ENCODE results near the gene DHRS3. TPM values are rescaled to one million over a fixed set of nuclear protein-coding genes. Genes with fewer than 3 reads are reported as not detected.

Gene DHRS3
- total and polyA plus RNA-seq, 2 donors (not counting 1 experiment from before 2014, with no cell fraction given), result 0.37 TPM

DNA sequence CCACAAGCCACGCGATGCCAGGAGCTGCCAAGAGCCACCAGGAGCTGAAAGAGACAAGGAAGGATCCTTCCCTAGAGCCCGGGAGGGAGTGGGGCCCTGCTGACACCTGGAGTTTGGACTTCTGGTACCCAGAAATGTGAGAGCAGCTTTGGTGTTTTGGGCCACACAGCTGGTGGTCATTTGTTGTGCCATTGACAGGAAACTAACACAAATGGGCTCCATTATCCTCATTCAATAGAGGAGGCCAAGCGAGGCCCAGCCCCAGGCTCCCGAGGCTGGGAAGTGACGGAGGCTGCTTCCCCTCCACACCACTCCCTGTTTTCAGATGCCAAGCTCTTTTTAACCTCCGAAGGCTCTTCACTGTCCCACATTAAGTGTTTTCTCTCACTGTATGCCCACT is 25.5 kb downstream of the DHRS3 start:
- Mint-ChIP-seq H3K9me3 (ENCODE audit: insufficient read depth) (no peaks in the 10 kb centered on the region), H3K4me1 (peaks cover 11% of the 10 kb centered on the region), H3K4me3 (no peak overlapping the region), H3K27ac (no peak overlapping the region), H3K27me3 (peaks cover 31% of the 10 kb centered on the region)
- Histone ChIP-seq H3K9me3 (ENCODE audit: control extremely low read depth in 1 of 3, control insufficient read depth in 2 of 3, insufficient read depth in 1 of 3, low read length in 2 of 3) (no peaks in the 10 kb centered on the region), H2AFZ (ENCODE audit: insufficient read depth, low read depth, low read length, poor library complexity, severe bottlenecking) (no peak overlapping the region), H3K9ac (ENCODE audit: low read length) (no peak overlapping the region), H3K4me3 (ENCODE audit: control extremely low read depth in 1 of 5, extremely low read depth in 1 of 5, insufficient read depth in 1 of 5, low read depth in 2 of 5, low read length in 4 of 5) (no peak overlapping the region), H3K79me2 (ENCODE audit: control insufficient read depth, insufficient read depth, low read length) (no peaks in the 10 kb centered on the region), H3K27me3 (replicated peaks in 1 of 4; ENCODE audit: control extremely low read depth in 1 of 4, control insufficient read depth in 3 of 4, insufficient read depth in 4 of 4, low read length in 3 of 4) (peaks cover 0 to 27% (median 6%) of the 10 kb centered on the region in 4 experiments), H3K36me3 (replicated peaks in 1 of 2; ENCODE audit: control extremely low read depth in 1 of 2, control insufficient read depth in 1 of 2, extremely low read depth in 1 of 2, insufficient read depth in 2 of 2, low read length in 1 of 2) (no peaks in the 10 kb centered on the region), H4K20me1 (ENCODE audit: control insufficient read depth, insufficient read depth, low read length, poor library complexity, severe bottlenecking) (no peaks in the 10 kb centered on the region), H3K27ac (ENCODE audit: low read length in 2 of 2) (no peak overlapping the region), H3K4me2 (replicated peaks; ENCODE audit: low read depth, low read length, poor library complexity, severe bottlenecking) (no peak overlapping the region), H3K4me1 (ENCODE audit: control insufficient read depth in 2 of 2, insufficient read depth in 2 of 2, low read length in 2 of 2) (peaks cover 8 to 15% of the 10 kb centered on the region in 2 donors)
- TF ChIP-seq EZH2 (IDR thresholded peaks at IDR 0.05; ENCODE audit: borderline replicate concordance, insufficient read depth, low read depth, low read length, poor library complexity, severe bottlenecking), result no peak
- TF ChIP-seq, protein P1, sequence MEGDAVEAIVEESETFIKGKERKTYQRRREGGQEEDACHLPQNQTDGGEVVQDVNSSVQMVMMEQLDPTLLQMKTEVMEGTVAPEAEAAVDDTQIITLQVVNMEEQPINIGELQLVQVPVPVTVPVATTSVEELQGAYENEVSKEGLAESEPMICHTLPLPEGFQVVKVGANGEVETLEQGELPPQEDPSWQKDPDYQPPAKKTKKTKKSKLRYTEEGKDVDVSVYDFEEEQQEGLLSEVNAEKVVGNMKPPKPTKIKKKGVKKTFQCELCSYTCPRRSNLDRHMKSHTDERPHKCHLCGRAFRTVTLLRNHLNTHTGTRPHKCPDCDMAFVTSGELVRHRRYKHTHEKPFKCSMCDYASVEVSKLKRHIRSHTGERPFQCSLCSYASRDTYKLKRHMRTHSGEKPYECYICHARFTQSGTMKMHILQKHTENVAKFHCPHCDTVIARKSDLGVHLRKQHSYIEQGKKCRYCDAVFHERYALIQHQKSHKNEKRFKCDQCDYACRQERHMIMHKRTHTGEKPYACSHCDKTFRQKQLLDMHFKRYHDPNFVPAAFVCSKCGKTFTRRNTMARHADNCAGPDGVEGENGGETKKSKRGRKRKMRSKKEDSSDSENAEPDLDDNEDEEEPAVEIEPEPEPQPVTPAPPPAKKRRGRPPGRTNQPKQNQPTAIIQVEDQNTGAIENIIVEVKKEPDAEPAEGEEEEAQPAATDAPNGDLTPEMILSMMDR (IDR thresholded peaks at IDR 0.05), result no peak
- ChIA-PET CTCF (no interaction called here), POLR2A (no interaction called here)
- WGBS (ENCODE audit: insufficient coverage), result 90% methylated on average over 7 of the region's 7 CpGs
- intact Hi-C loops (cut with micrococcal nuclease), result no loop called here
- ATAC-seq (ENCODE audit: low read depth) (no peak), DNase-seq (no peak)

DNA sequence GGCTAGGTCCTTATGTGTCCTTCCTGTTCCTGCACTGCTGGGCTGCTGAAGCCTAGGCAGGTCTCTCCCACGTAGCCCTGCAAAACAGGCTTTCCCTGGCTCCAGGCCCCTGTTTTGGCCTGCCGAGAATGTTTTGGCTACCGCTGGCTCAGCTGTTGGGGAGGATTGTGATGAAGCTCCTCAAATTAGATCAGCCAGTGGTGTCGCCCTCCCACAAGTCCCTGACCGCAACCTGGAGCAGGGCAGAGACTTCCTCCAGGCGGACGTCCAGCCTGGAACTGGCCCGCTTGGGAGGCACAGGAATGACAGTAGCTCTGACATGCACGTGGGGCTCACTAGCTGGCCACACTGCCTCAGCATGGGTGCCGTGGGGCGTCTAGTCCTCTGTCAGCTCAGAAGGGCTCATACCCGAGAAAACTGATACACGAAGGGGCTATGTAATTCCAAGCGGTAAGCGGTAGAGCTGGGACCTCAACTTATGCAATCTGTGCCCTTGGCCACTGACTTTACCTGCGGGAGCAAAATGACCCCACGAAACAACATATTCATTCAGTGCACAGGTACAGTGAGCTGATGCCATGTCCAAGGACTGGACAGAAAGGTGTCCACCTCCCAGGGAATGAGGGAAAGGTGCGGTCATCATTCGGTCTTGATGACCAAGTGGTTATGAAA is 26.6 kb downstream of the DHRS3 start:
- H3K4me1 ChIP-seq (ENCODE audit: control insufficient read depth in 2 of 2, insufficient read depth in 2 of 2, low read length in 2 of 2), result peaks cover 8 to 15% of the 10 kb centered on the region in 2 donors
- no peak for TF ChIP-seq EZH2 (IDR thresholded peaks at IDR 0.05; ENCODE audit: borderline replicate concordance, insufficient read depth, low read depth, low read length, poor library complexity, severe bottlenecking)
- TF ChIP-seq, protein P1 (IDR thresholded peaks at IDR 0.05), result no peak
- no peaks in the 10 kb centered on the region for H3K9me3 ChIP-seq (ENCODE audit: control extremely low read depth in 1 of 3, control insufficient read depth in 2 of 3, insufficient read depth in 1 of 3, low read length in 2 of 3)
- ATAC-seq (ENCODE audit: low read depth), result no peak
- intact Hi-C loops (cut with micrococcal nuclease), result no loop called here
- DNase-seq, result no peak
- no peaks in the 10 kb centered on the region for H3K79me2 ChIP-seq (ENCODE audit: control insufficient read depth, insufficient read depth, low read length)
- H3K27me3 Mint-ChIP-seq, result peaks cover 35% of the 10 kb centered on the region
- no peak overlapping the region for H3K27ac Mint-ChIP-seq
- H3K4me1 Mint-ChIP-seq, result peaks cover 11% of the 10 kb centered on the region
- H3K4me3 ChIP-seq (ENCODE audit: control extremely low read depth in 1 of 5, extremely low read depth in 1 of 5, insufficient read depth in 1 of 5, low read depth in 2 of 5, low read length in 4 of 5), result no peak overlapping the region
- H4K20me1 ChIP-seq (ENCODE audit: control insufficient read depth, insufficient read depth, low read length, poor library complexity, severe bottlenecking), result no peaks in the 10 kb centered on the region
- no peaks in the 10 kb centered on the region for H3K9me3 Mint-ChIP-seq (ENCODE audit: insufficient read depth)
- H3K36me3 ChIP-seq (replicated peaks in 1 of 2; ENCODE audit: control extremely low read depth in 1 of 2, control insufficient read depth in 1 of 2, extremely low read depth in 1 of 2, insufficient read depth in 2 of 2, low read length in 1 of 2), result no peaks in the 10 kb centered on the region
- H3K4me3 Mint-ChIP-seq, result no peak overlapping the region
- CTCF ChIA-PET, result interaction anchor here (0.9 to 1.3 kb wide), 2 partner anchors 10 to 28 kb away, joined by 3 read pairs; no protein-coding TSS in a partner anchor
- H2AFZ ChIP-seq (ENCODE audit: insufficient read depth, low read depth, low read length, poor library complexity, severe bottlenecking), result no peak overlapping the region
- H3K27ac ChIP-seq (ENCODE audit: low read length in 2 of 2), result no peak overlapping the region
- WGBS (ENCODE audit: insufficient coverage), result 96% methylated on average over 19 of the region's 19 CpGs
- H3K27me3 ChIP-seq (replicated peaks in 1 of 4; ENCODE audit: control extremely low read depth in 1 of 4, control insufficient read depth in 3 of 4, insufficient read depth in 4 of 4, low read length in 3 of 4), result peaks cover 0 to 27% (median 4%) of the 10 kb centered on the region in 4 experiments
- no peak overlapping the region for H3K4me2 ChIP-seq (replicated peaks; ENCODE audit: low read depth, low read length, poor library complexity, severe bottlenecking)
- no peak overlapping the region for H3K9ac ChIP-seq (ENCODE audit: low read length)
- POLR2A ChIA-PET, result interaction anchor here (0.6 kb wide), 1 partner anchor 128 kb away, joined by 4 read pairs; no protein-coding TSS in a partner anchor

Data from B cell (primary cell).